NT2/D1 (cell line): ENCODE data around the gene SFI1.

Experiments used
- SUZ12 ChIP-seq: IDR thresholded peaks from 2 replicates; pipeline ENCODE4 v1.6.1; 2011; ENCODE audit not compliant: insufficient read length, insufficient read depth; ENCODE audit errors: extremely low read depth
- YY1 ChIP-seq: IDR thresholded peaks from 2 replicates; pipeline ENCODE4 v1.6.1; 2011; ENCODE audit not compliant: insufficient read length, insufficient read depth
- ZNF274 ChIP-seq: IDR thresholded peaks from 2 replicates; pipeline ENCODE4 v1.6.1; 2011; ENCODE audit warnings: mild to moderate bottlenecking, low read depth, low read length

DNA sequence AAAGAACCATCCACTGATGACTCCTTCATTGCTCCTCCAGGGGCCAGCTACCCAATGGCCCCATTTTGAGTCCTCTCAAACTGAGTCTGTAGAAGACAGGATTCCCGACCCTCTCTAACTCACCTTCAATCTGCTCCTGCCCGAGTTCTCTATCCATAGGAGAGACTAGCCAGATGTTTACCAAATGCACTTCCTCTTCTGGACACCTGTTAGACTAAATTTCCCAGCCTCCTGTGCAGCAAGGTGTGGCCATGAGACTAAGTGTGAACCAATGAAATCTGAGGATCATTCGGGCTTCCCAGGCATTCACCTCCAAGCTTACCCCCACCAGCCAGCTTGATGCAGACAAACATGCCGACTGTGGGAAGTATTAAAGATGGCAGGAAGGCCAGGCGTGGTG, 158.1 kb downstream of the SFI1 start:
- TF ChIP-seq SUZ12 (no peak), YY1 (no peak), ZNF274 (no peak)
